ENCODE measurements around the gene ARHGEF19. TPM values are rescaled to one million over a fixed set of nuclear protein-coding genes. Genes with fewer than 3 reads are reported as not detected.

ARHGEF19 gene
- total RNA-seq, 3 donors from 2014 or later = 5.3 to 13.3 (median 9.0) TPM

DNA sequence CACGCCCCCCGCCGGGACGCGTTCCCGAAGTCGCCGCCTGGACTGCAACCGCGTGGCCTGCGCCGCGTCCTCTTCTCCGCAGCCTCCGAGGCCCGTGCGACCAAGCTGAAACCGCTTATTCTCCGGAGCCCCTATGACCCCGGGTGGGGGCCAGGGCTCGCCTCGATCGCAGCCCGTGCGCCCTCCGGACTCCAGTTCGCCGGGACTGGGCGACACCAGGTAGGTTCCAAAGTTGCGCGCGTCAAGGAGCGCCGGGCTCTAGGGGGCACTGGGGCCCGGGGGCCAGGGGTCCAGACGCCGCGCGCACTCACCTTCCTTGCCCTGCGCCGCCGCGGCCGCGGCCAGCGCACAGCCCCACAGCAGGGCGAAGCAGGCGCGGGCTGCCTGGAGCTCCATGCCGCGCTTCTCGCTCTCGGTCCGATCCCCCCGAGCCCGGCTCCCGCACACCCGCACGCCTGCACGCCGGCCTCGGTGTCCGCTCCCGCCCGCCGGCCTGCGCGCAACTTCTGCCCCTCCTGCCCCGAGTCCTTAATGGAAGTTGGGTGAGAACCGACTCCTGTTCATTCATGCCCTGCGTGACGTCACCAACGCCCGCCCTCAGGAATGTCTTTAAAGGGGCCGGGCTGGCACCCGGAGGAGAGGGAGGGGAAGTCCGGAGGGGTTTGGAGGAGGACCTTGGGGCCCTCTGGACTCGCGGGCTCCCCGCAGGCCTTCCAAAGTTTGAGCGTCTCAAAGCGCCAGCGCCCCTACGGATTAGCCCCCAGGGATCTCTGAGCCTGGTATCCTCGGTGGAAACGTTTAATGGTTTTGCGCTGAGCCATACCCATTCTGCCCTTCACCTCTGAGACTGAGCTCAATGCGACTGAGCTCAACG, 56.7 kb downstream of the ARHGEF19 start, which contains the start of gene EPHA2:
Gene EPHA2, minus strand, starts transcription at position 533 of the 874 bp plus-strand sequence. Its CDS starts 137 bp downstream, at position 396.
- intact Hi-C loops (cut with DNase I, micrococcal nuclease) = no loop called here
- TF ChIP-seq, protein P1, sequence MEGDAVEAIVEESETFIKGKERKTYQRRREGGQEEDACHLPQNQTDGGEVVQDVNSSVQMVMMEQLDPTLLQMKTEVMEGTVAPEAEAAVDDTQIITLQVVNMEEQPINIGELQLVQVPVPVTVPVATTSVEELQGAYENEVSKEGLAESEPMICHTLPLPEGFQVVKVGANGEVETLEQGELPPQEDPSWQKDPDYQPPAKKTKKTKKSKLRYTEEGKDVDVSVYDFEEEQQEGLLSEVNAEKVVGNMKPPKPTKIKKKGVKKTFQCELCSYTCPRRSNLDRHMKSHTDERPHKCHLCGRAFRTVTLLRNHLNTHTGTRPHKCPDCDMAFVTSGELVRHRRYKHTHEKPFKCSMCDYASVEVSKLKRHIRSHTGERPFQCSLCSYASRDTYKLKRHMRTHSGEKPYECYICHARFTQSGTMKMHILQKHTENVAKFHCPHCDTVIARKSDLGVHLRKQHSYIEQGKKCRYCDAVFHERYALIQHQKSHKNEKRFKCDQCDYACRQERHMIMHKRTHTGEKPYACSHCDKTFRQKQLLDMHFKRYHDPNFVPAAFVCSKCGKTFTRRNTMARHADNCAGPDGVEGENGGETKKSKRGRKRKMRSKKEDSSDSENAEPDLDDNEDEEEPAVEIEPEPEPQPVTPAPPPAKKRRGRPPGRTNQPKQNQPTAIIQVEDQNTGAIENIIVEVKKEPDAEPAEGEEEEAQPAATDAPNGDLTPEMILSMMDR (IDR thresholded peaks at IDR 0.05) = no peak
- Histone ChIP-seq H3K4me3 (peak within 1 kb of the TSS; percentile 75), H3K4me1 (ENCODE audit: low read depth) (peaks cover 37% of the 10 kb centered on the region), H3K36me3 (ENCODE audit: low read depth) (no peaks in the 10 kb centered on the region), H3K9me3 (no peaks in the 10 kb centered on the region)
- DNase-seq = peak; percentile 91 to 96 (median 94)
- ATAC-seq = peak; percentile 66

DNA sequence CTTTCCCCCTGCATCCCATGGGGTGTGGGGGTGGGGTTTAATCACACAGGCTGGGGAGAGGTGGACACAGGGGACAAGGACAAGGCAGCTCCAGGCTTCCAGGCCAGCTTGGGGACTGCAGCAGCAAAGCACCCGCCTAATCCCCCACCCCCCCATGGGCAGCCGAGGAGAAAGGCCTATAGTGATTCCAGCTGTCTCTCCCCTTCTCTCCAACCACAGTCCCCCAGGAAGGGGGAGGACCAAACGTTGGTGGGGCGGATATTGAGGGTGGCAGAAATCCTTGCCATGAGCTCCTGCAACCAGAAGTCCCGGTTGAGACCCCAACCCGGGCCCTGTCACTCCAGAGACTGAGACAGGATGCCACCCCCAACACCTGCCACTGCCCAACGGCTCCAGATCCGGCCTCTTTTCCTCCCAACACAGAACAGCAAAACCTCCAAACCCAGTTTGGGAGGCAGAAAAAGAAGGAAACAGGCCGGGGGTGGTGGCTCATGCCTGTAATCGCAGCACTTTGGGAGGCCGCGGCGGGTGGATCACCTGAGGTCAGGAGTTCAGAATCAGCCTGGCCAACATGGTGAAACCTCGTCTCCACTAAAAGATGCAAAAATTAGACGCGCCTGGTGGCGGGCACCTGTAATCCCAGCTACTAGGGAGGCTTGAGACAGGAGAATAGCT, 58.3 kb downstream of the ARHGEF19 start:
- ATAC-seq = no peak
- H3K9me3 ChIP-seq = no peaks in the 10 kb centered on the region
- H3K4me3 ChIP-seq = peak overlapping the region; percentile 75
- DNase-seq = peak in 2 of 3 donors; percentile 41 to 54
- intact Hi-C loops (cut with DNase I, micrococcal nuclease) = no loop called here
- no peaks in the 10 kb centered on the region for H3K36me3 ChIP-seq (ENCODE audit: low read depth)
- H3K4me1 ChIP-seq (ENCODE audit: low read depth) = peaks cover 33% of the 10 kb centered on the region
- TF ChIP-seq, protein P1 (IDR thresholded peaks at IDR 0.05) = no peak

DNA sequence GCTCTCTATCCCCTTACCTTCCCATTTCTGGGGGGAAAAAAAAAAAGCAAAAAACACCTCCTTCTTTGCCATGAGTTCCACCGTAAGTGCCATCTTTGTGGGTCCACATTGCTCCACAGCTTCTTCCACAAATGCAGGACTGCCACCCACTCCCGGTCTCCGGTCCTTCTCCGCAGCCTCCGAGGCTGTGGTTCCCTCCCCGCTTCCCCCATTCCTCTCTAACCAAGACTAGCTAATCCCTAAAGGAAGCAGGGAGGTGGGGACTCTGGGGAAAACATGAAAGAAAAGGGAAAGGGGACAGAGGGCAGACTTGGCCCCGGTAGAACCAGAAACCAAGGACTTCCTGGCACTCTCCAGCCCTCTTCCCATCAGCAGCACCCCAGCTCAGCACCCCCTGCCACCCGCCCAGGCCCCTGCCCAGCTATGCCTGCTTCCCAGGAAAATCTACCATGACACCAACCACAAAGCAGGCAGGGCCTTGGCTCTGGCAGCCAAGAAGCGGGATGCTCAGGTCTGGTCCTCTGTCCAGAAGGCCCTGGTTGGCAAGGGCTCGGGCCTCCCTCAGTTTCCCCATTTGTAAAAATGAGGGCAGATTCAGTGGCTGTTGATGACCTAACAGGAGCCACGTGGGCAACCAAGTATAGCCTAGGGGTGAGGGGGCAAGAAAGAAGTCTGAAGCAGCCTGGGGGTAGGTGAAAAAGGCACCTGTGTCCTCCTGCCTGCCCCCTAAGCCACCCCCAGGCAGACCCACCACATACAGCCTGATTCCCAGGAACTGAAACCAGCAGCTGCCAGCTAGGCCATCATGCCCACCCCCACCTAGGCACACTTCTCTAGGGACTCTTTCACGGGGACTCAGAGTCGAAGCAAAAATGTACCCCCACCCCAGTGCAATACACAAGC, 59.1 kb downstream of the ARHGEF19 start:
- intact Hi-C loops (cut with DNase I, micrococcal nuclease) = no loop called here
- H3K4me3 ChIP-seq = no peak overlapping the region
- H3K4me1 ChIP-seq (ENCODE audit: low read depth) = peaks cover 25% of the 10 kb centered on the region
- ATAC-seq (no peak), DNase-seq (no peak)
- TF ChIP-seq, protein P1 (IDR thresholded peaks at IDR 0.05) = no peak
- H3K9me3 ChIP-seq = no peaks in the 10 kb centered on the region
- no peaks in the 10 kb centered on the region for H3K36me3 ChIP-seq (ENCODE audit: low read depth)

DNA sequence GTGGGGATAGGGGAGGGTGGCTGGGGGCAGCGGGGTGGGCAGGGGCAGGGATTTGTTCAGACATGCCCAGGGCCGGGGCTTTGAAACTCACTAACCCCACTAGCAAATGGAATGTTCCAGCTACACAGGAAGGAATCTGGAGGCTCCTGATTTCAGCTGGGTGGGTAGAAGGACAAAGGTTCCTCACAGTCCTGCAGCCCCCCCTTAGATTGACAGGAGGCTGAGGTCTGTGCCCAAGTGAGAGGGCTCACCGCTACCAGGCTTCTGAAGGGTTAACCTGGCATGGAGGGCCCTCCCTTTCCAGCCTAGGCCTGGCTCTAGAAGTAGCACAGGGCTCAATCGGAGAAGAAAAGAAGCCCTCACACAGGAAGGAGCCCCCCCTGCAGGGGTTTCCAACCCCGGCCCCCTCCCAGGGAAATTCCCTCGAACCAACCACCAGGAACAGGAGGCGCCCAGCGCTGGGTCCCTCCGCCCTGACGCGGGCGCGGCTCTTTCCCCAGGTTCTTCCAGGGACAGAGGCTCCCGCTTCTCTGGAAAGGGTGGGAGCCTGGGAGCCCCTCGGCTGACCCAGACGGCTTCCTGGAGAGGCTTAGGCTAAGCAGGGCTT, 59.9 kb downstream of the ARHGEF19 start:
- H3K36me3 ChIP-seq (ENCODE audit: low read depth) = no peaks in the 10 kb centered on the region
- H3K4me1 ChIP-seq (ENCODE audit: low read depth) = peaks cover 23% of the 10 kb centered on the region
- H3K9me3 ChIP-seq = no peaks in the 10 kb centered on the region
- ATAC-seq (peak; percentile 19), DNase-seq (peak; percentile 50 to 77 (median 76))
- intact Hi-C loops (cut with DNase I, micrococcal nuclease) = no loop called here
- no peak overlapping the region for H3K4me3 ChIP-seq
- TF ChIP-seq, protein P1 (IDR thresholded peaks at IDR 0.05) = no peak

DNA sequence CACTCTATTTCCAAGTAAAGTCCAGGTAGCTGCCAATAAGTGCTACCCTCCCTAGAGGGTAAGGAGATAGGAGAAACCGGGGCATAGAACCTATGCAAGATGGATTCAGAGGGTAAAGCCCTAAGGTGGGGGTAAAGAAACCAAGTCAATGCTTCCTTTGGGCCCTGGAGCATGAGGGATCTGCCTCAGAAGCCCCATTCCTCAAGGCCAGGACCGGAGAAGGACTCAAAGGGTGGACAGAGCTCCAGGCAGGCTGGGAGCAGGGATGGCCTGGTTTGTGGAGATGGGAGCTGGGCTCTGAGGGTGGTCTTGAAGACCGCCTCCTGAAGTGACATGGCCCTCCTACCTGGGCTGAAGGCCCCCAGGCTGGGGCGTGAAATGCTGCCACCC, 60.5 kb downstream of the ARHGEF19 start:
- TF ChIP-seq, protein P1 (IDR thresholded peaks at IDR 0.05) = no peak
- Histone ChIP-seq H3K9me3 (no peaks in the 10 kb centered on the region), H3K36me3 (ENCODE audit: low read depth) (no peaks in the 10 kb centered on the region), H3K4me3 (no peak overlapping the region), H3K4me1 (ENCODE audit: low read depth) (peaks cover 23% of the 10 kb centered on the region)
- intact Hi-C loops (cut with DNase I, micrococcal nuclease) = no loop called here
- DNase-seq = no peak
- ATAC-seq = no peak
